Cardiac fibroblast (primary cell): Measurements from ENCODE around the gene OTUB2.

ENCODE experiments used
- DNase-seq, 2 donors: peaks; one replicate each; pipeline versions ENCODE4 v3.0.0 to v3.0.0-alpha.2; 2010; ENCODE audit warnings: low read depth in 2 of 2
- H3K4me3 ChIP-seq, 2 donors: replicated peaks in 1 of 2; 1 replicate in 1 of 2; 2 replicates in 1 of 2; pipeline ENCODE4 v1.5.1; 2011; ENCODE audit warnings: low read depth in 2 of 2, low read length in 2 of 2, mild to moderate bottlenecking in 2 of 2, moderate library complexity in 1 of 2
- CTCF ChIP-seq: IDR thresholded peaks from one replicate; pipeline ENCODE4 v1.5.1; 2011; ENCODE audit warnings: low read depth, mild to moderate bottlenecking, low read length, inconsistent platforms

The OTUB2 gene

GRCh38 chr14:94038510-94038909, 12.4 kb downstream of the OTUB2 start:
- TF ChIP-seq CTCF: no peak
- no peak for DNase-seq
- H3K4me3 ChIP-seq: no peak overlapping the region

GRCh38 chr14:94038921-94039629, 12.9 kb downstream of the OTUB2 start:
- no peak for TF ChIP-seq CTCF
- DNase-seq: no peak
- H3K4me3 ChIP-seq: no peak overlapping the region

- no peak overlapping the region for H3K4me3 ChIP-seq
- no peak for DNase-seq
- TF ChIP-seq CTCF: no peak
Observed at GRCh38 chr14:94040247-94040646, 14.1 kb downstream of the OTUB2 start.

GRCh38 chr14:94040796-94041195, 14.7 kb downstream of the OTUB2 start:
- TF ChIP-seq CTCF: no peak
- no peak for DNase-seq
- H3K4me3 ChIP-seq: no peak overlapping the region

- no peak for TF ChIP-seq CTCF
- DNase-seq: peak; percentile 72 to 87
- H3K4me3 ChIP-seq: no peak overlapping the region
Observed at GRCh38 chr14:94041551-94042346, 15.6 kb downstream of the OTUB2 start.

- no peak for DNase-seq
- no peak for TF ChIP-seq CTCF
- H3K4me3 ChIP-seq: no peak overlapping the region
Observed at GRCh38 chr14:94042433-94043091, 16.4 kb downstream of the OTUB2 start.
